Neutrophil (primary cell): ENCODE results near the gene CLC.

Source experiments
- H3K27ac ChIP-seq: fragments of 200-600 bp; sonication (generic); 2 replicates; pipeline ENCODE4 v1.5.1; 2016; ENCODE audit warnings: mild to moderate bottlenecking, moderate library complexity
- H3K27me3 ChIP-seq: fragments of 200-600 bp; sonication (generic); 2 replicates; pipeline ENCODE4 v1.6.0; 2016; ENCODE audit warnings: mild to moderate bottlenecking
- H3K36me3 ChIP-seq: fragments of 200-600 bp; sonication (generic); 2 replicates; pipeline ENCODE4 v1.5.1; 2017
- H3K4me1 ChIP-seq, 2 experiments: fragments of 200-600 bp in 1 of 2; sonication (generic) in 1 of 2; 1 replicate in 1 of 2; 2 replicates in 1 of 2; pipeline versions ENCODE4 v1.5.1 to v1.6.1; 2013 to 2016; ENCODE audit warnings: low read depth in 1 of 2, low read length in 1 of 2, mild to moderate bottlenecking in 1 of 2, moderate library complexity in 1 of 2; ENCODE audit not compliant: control insufficient read depth in 1 of 2, insufficient read depth in 1 of 2
- H3K4me3 ChIP-seq, 2 experiments: fragments of 200-600 bp in 1 of 2; sonication (generic) in 1 of 2; 1 replicate in 1 of 2; 2 replicates in 1 of 2; pipeline ENCODE4 v1.5.1; 2013 to 2016; ENCODE audit warnings: low read depth in 1 of 2, low read length in 1 of 2, mild to moderate bottlenecking in 1 of 2, moderate library complexity in 1 of 2
- H3K9me3 ChIP-seq: fragments of 200-600 bp; sonication (generic); 2 replicates; pipeline ENCODE4 v1.5.1; 2016
- CTCF ChIP-seq: fragments of 200-600 bp; sonication (generic); IDR thresholded peaks from 2 replicates; pipeline ENCODE4 v1.5.1; 2016; ENCODE audit warnings: antibody characterized with exemption

CLC gene

GRCh38 chr19:39752795-39753194 lies 15.0 kb upstream of the CLC start:
- H3K4me1 ChIP-seq, result peaks cover 0 to 11% of the 10 kb centered on the region in 2 experiments
- H3K4me3 ChIP-seq, result no peak overlapping the region
- no peaks in the 10 kb centered on the region for H3K9me3 ChIP-seq
- H3K36me3 ChIP-seq, result no peaks in the 10 kb centered on the region
- H3K27me3 ChIP-seq, result peaks cover 9% of the 10 kb centered on the region
- no peak overlapping the region for H3K27ac ChIP-seq
- TF ChIP-seq CTCF, result no peak

GRCh38 chr19:39752390-39752789 lies 14.6 kb upstream of the CLC start:
- no peak for TF ChIP-seq CTCF
- Histone ChIP-seq H3K27me3 (peaks cover 9% of the 10 kb centered on the region), H3K4me3 (no peak overlapping the region), H3K4me1 (peaks cover 0 to 8% of the 10 kb centered on the region in 2 experiments), H3K9me3 (no peaks in the 10 kb centered on the region), H3K27ac (no peak overlapping the region), H3K36me3 (no peaks in the 10 kb centered on the region)

- Histone ChIP-seq H3K27me3 (peaks cover 9% of the 10 kb centered on the region), H3K27ac (no peak overlapping the region)
- no peak for TF ChIP-seq CTCF
Measured at GRCh38 chr19:39749981-39750380, 12.2 kb upstream of the CLC start.

GRCh38 chr19:39746836-39747529 lies 9.2 kb upstream of the CLC start:
- Histone ChIP-seq H3K27ac (peak overlapping the region; percentile 56), H3K36me3 (no peaks in the 10 kb centered on the region), H3K27me3 (peaks cover 2% of the 10 kb centered on the region), H3K9me3 (no peaks in the 10 kb centered on the region), H3K4me1 (peaks cover 3 to 22% of the 10 kb centered on the region in 2 experiments), H3K4me3 (no peak overlapping the region)
- TF ChIP-seq CTCF, result no peak

More at GRCh38 chr19:39749981-39750380, 12.2 kb upstream of the CLC start:
- H3K36me3 ChIP-seq, result no peaks in the 10 kb centered on the region
- H3K4me1 ChIP-seq, result peaks cover 3 to 19% of the 10 kb centered on the region in 2 experiments
- no peaks in the 10 kb centered on the region for H3K9me3 ChIP-seq
- H3K4me3 ChIP-seq, result no peak overlapping the region

- no peak overlapping the region for H3K4me3 ChIP-seq
- TF ChIP-seq CTCF, result no peak
- H3K36me3 ChIP-seq, result no peaks in the 10 kb centered on the region
Measured at GRCh38 chr19:39745643-39746042, 7.8 kb upstream of the CLC start.

More at GRCh38 chr19:39745643-39746042, 7.8 kb upstream of the CLC start:
- Histone ChIP-seq H3K9me3 (no peaks in the 10 kb centered on the region), H3K27me3 (no peaks in the 10 kb centered on the region), H3K27ac (peak overlapping the region; percentile 56), H3K4me1 (peaks cover 3 to 22% of the 10 kb centered on the region in 2 experiments)
